Hepatocyte (in vitro differentiated cells): ENCODE data around the gene SLC22A23. TPM values are rescaled to one million over a fixed set of nuclear protein-coding genes. Genes with fewer than 3 reads are reported as not detected.

Experiments
- DNase-seq: peaks from one replicate; pipeline ENCODE4 v3.0.0-alpha.2; 2016; ENCODE audit warnings: low spot score
- H2AFZ ChIP-seq: fragments of 200-600 bp; sonication (generic); 2 replicates; pipeline ENCODE4 v1.6.0; 2016; ENCODE audit warnings: antibody characterized with exemption, mild to moderate bottlenecking
- H3K27ac ChIP-seq: fragments of 200-600 bp; sonication (generic); 2 replicates; pipeline ENCODE4 v1.5.1; 2016; ENCODE audit warnings: mild to moderate bottlenecking
- H3K27me3 ChIP-seq: fragments of 200-600 bp; sonication (generic); 2 replicates; pipeline ENCODE4 v1.6.1; 2016
- H3K36me3 ChIP-seq: fragments of 200-600 bp; sonication (generic); replicated peaks from 2 replicates; pipeline ENCODE4 v1.5.1; 2016; ENCODE audit warnings: low read depth; ENCODE audit not compliant: insufficient read depth
- H3K4me1 ChIP-seq: fragments of 200-600 bp; sonication (generic); 2 replicates; pipeline ENCODE4 v1.5.1; 2016; ENCODE audit warnings: mild to moderate bottlenecking, moderate library complexity; ENCODE audit not compliant: insufficient read depth
- H3K4me2 ChIP-seq: fragments of 200-600 bp; sonication (generic); 2 replicates; pipeline ENCODE4 v1.6.0; 2016
- H3K4me3 ChIP-seq: fragments of 200-600 bp; sonication (generic); 2 replicates; pipeline ENCODE4 v1.5.1; 2016; ENCODE audit warnings: mild to moderate bottlenecking
- H3K79me2 ChIP-seq: fragments of 200-600 bp; sonication (generic); 2 replicates; pipeline ENCODE4 v1.6.0; 2017; ENCODE audit warnings: mild to moderate bottlenecking
- H3K9me2 ChIP-seq: fragments of 200-600 bp; sonication (generic); replicated peaks from 2 replicates; pipeline ENCODE4 v1.6.0; 2017; ENCODE audit warnings: mild to moderate bottlenecking; ENCODE audit not compliant: insufficient read depth
- H3K9me3 ChIP-seq: fragments of 200-600 bp; sonication (generic); 2 replicates; pipeline ENCODE4 v1.5.1; 2016; ENCODE audit warnings: low read depth, mild to moderate bottlenecking
- H4K20me1 ChIP-seq: fragments of 200-600 bp; sonication (generic); 2 replicates; pipeline ENCODE4 v1.6.0; 2016; ENCODE audit warnings: mild to moderate bottlenecking; ENCODE audit not compliant: insufficient read depth, poor library complexity, severe bottlenecking
- CTCF ChIP-seq: fragments of 200-600 bp; sonication (generic); IDR thresholded peaks from 2 replicates; pipeline ENCODE4 v1.5.1; 2016; ENCODE audit warnings: antibody characterized with exemption, mild to moderate bottlenecking; ENCODE audit not compliant: poor library complexity
- EZH2 ChIP-seq: fragments of 200-600 bp; sonication (generic); IDR thresholded peaks from 2 replicates; pipeline ENCODE4 v1.6.1; 2016; ENCODE audit warnings: antibody characterized with exemption, mild to moderate bottlenecking, borderline replicate concordance
- EZH2phosphoT487 ChIP-seq: fragments of 200-600 bp; sonication (generic); IDR thresholded peaks from one replicate; pipeline ENCODE4 v1.6.1; 2018; ENCODE audit warnings: antibody characterized with exemption, mild to moderate bottlenecking, low read depth, moderate library complexity; ENCODE audit not compliant: unreplicated experiment, severe bottlenecking
- WGBS: methylation state at CpG from one replicate; pipeline ENCODE4 v1.1.6; 2016; ENCODE audit warnings: low lambda C conversion rate; ENCODE audit errors: missing lambda C conversion rate; 5-methylcytosine and 5-hydroxymethylcytosine counted together
- polyA plus RNA-seq: library from polyadenylated mRNA; unstranded; fragments of >200 nt; fragmentation: Nextera tagmentation; extraction: Ambion mirVana; gene quantifications from 2 replicates; pipeline ENCODE4 v1.2.1, GENCODE V29; 2016
- total RNA-seq: library from RNA; depleted of rRNA; stranded (reverse); fragments of >200 nt; gene quantifications from 2 replicates; pipeline ENCODE4 v1.2.3, GENCODE V29; 2014

The SLC22A23 gene
- total and polyA plus RNA-seq, 2 experiments from 2014 or later, result 14.3 to 14.8 TPM

GRCh38 chr6:3335169-3335568, 121.7 kb downstream of the SLC22A23 start:
- H3K27ac ChIP-seq, result no peak overlapping the region
- H2AFZ ChIP-seq, result no peak overlapping the region
- H4K20me1 ChIP-seq, result no peaks in the 10 kb centered on the region
- TF ChIP-seq EZH2 (no peak), CTCF (no peak), EZH2phosphoT487 (no peak)
- H3K4me1 ChIP-seq, result peaks cover 13% of the 10 kb centered on the region
- no peaks in the 10 kb centered on the region for H3K36me3 ChIP-seq
- H3K9me2 ChIP-seq, result no peaks in the 10 kb centered on the region
- H3K9me3 ChIP-seq, result no peaks in the 10 kb centered on the region
- 97% methylated on average over 6 of the region's 6 CpGs for WGBS
- H3K4me2 ChIP-seq, result no peak overlapping the region
- H3K4me3 ChIP-seq, result no peak overlapping the region
- peaks cover 21% of the 10 kb centered on the region for H3K79me2 ChIP-seq
- DNase-seq, result no peak
- no peaks in the 10 kb centered on the region for H3K27me3 ChIP-seq

GRCh38 chr6:3334555-3334954, 122.3 kb downstream of the SLC22A23 start:
- 58% methylated on average over 8 of the region's 8 CpGs for WGBS
- no peaks in the 10 kb centered on the region for H3K27me3 ChIP-seq
- H3K4me2 ChIP-seq, result no peak overlapping the region
- no peaks in the 10 kb centered on the region for H3K9me3 ChIP-seq
- H2AFZ ChIP-seq, result no peak overlapping the region
- no peaks in the 10 kb centered on the region for H3K36me3 ChIP-seq
- DNase-seq, result no peak
- no peaks in the 10 kb centered on the region for H3K9me2 ChIP-seq
- no peak overlapping the region for H3K27ac ChIP-seq
- H3K4me3 ChIP-seq, result no peak overlapping the region
- peaks cover 21% of the 10 kb centered on the region for H3K79me2 ChIP-seq
- TF ChIP-seq EZH2 (no peak), CTCF (no peak), EZH2phosphoT487 (no peak)
- H3K4me1 ChIP-seq, result peaks cover 11% of the 10 kb centered on the region
- no peaks in the 10 kb centered on the region for H4K20me1 ChIP-seq

DNA sequence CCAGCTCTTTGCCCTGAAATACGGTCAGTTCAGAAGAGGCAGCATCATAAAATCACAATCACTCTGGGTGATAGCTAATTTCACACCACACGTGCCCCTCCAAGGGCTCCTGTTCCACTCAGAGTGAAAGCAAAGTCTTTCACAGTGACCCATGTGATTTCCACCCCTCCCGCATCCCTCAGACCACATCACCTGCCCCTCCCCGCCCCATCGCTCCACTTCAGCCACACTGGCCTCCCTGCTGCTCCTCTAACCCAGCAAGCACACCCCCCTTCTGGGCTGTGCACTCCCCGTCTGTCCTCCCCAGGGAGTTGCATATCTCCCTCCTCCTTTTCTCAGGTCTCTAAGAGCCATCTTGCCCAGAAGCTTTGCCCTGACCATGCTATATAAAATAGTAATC, 123.6 kb downstream of the SLC22A23 start:
- Histone ChIP-seq H3K4me1 (peaks cover 5% of the 10 kb centered on the region), H3K9me2 (no peaks in the 10 kb centered on the region), H3K27ac (no peak overlapping the region), H3K27me3 (no peaks in the 10 kb centered on the region), H3K36me3 (no peaks in the 10 kb centered on the region), H4K20me1 (no peaks in the 10 kb centered on the region), H3K79me2 (peaks cover 20% of the 10 kb centered on the region), H3K9me3 (no peaks in the 10 kb centered on the region), H3K4me2 (no peak overlapping the region), H2AFZ (no peak overlapping the region), H3K4me3 (no peak overlapping the region)
- TF ChIP-seq CTCF (no peak), EZH2phosphoT487 (no peak), EZH2 (no peak)
- DNase-seq, result no peak
- 92% methylated on average over 6 of the region's 6 CpGs for WGBS

- Histone ChIP-seq H3K27ac (no peak overlapping the region), H2AFZ (no peak overlapping the region)
Observed at GRCh38 chr6:3331971-3332370, 124.9 kb downstream of the SLC22A23 start.

More at GRCh38 chr6:3331971-3332370, 124.9 kb downstream of the SLC22A23 start:
- TF ChIP-seq CTCF (no peak), EZH2 (no peak), EZH2phosphoT487 (no peak)
- H3K9me3 ChIP-seq, result no peaks in the 10 kb centered on the region
- no peaks in the 10 kb centered on the region for H4K20me1 ChIP-seq
- no peak for DNase-seq
- H3K27me3 ChIP-seq, result no peaks in the 10 kb centered on the region
- no peaks in the 10 kb centered on the region for H3K36me3 ChIP-seq
- 83% methylated on average over 7 of the region's 7 CpGs for WGBS
- H3K4me3 ChIP-seq, result no peak overlapping the region
- no peaks in the 10 kb centered on the region for H3K9me2 ChIP-seq
- H3K4me2 ChIP-seq, result no peak overlapping the region
- H3K79me2 ChIP-seq, result peaks cover 18% of the 10 kb centered on the region
- peaks cover 5% of the 10 kb centered on the region for H3K4me1 ChIP-seq
